GM18498 (cell line): ENCODE results near the gene VWA5B1.

Experiments
- ATAC-seq: cut with Tn5 transposase; IDR thresholded peaks from one replicate; pipeline ENCODE4 v1.9.1; 2021; ENCODE audit warnings: mild to moderate bottlenecking, moderate library complexity; ENCODE audit not compliant: unreplicated experiment

VWA5B1 gene

DNA sequence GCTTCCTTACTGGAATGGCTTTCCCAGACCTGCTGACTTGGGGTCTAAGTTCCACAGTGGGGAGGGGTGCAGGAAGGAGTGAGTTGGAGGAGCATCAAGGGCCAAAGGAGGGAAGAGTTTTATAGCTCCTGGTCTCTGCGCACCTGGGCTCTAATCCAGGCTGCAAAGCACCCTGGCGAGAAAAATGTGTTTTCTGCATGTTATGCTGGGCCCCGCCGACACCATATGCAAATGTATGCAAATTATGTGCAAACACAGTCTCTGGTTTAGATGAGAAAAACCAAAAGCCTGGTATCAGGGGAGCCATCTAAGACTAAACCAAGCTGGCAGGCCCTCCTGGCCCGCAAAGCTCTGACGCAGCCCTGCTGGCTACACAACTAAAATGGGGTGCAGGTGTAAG is 95.0 kb downstream of the VWA5B1 start:
- no peak for ATAC-seq

DNA sequence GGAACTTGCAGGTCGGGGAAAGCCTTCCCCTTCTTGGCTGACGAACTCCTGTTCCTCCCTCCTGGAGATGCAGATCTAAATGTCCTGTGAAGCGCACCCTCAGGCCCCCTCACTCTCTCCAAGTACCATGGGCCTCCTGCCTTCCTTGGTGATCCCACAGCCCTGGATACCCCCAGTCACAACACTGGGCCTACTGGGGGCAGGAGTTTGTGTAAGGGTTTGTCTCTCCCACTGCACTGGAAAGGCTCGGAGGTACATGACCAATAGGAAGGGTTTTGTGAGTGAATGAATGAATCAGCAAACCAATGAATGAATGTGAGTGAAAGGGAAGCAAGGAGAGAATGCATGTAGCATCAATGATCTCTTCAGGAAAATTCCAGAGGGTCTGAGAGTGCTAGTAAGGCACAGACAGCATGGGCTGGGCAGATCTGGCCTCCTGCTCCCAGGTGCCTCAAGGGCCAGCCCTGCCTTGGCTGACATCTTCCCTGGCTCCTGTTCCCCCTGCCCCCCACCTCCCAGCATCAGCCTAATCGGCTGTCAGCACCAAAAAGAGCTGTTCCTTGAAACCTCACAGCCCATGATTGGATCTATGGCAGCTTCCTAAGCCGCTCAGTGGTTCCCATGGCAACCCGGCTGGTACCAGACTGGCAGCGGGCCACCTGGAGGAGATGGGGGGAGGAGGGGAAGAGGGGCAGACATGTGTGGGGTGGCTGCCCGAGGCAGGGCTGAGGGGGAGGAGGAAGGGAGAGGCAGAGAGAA is 95.8 kb downstream of the VWA5B1 start:
- no peak for ATAC-seq

DNA sequence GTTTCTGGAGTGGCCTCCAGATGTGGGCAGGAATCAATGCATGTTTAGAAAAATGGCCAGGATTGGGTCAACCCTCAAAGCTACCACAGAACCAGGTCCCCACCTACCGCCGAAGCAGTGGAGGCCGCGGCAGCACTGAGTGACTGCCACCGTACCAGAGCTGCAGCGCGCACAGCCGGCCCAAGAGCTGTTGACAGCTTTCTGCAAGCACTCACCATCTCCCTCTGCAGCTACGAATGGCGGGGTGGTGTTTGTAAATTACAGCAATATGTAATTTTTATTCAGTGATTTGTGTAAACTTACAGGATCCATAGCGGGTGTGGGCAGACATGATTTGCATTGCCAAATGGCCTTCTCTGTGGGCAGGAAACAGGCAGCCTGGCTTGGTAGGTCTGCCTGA is 98.9 kb downstream of the VWA5B1 start:
- no peak for ATAC-seq

DNA sequence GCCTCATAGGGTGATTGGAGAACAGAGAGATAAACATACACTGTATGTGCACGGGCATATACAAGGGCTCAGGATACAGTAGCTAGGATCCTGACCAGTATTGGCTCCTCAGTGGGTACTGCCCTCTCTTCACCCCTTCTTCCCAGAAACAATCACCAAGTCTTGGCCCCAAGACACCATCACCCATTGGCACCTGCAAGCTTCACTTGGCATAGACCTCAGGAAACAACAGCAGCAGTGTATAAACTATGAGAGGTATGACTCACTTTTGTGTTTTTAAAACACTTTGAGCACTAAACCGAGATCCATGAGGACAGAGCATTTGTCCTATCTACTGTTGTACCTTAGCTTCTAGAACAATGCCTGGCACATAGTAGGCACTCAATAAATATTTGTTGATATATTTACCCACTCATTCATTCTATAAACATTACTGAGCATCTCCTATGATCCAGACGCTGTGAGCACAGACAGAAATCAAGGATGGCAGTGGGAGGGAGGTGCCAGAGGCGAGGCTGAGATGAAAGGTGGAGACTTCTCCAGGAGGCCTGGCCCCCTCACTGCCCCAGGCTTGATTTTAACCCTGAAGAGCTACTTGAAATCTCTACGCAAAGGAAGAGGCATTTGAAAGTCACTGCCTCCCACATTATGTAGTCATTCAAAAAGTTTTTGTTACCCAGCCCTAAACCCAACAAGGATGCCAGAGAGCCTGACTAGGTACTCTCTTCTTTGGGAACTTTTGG is 100.1 kb downstream of the VWA5B1 start:
- ATAC-seq, result no peak

DNA sequence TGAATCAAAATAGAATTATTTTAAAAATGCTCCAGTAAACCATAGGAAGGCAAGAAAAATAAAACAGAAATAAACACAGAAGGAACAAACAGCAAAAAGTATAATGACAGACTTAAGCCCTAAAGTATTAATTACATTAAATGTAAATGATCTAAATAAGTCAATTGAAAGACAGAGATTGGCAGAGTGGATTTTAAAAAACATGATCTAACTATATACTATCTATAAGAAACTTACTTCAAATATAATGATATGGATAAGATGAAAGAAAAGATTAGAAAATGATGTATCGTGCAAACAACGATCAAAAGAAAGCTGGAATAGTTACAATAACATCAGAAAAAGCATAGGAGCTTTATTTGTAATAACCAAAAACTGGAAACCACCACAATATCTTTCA is 104.6 kb downstream of the VWA5B1 start:
- no peak for ATAC-seq

DNA sequence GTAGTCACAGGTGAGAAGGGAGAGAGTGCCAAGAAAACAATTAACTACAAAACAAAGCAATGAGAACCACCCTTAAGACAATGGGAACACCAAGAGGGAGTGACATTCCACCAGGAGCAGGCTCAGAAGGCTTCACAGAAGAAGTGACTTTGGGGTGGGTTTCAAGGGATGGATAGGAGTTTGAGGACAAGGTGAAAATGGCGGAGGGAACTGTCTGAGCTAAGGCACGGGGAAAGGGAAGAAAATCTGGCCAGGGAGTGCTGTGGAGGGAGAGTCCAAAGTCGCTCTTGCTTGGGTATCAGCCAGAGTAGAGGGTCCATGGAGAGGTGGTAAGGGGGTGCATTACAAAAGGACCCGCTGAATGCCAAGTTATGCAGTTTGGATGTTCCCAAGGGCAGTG is 108.1 kb downstream of the VWA5B1 start:
- ATAC-seq, result no peak

DNA sequence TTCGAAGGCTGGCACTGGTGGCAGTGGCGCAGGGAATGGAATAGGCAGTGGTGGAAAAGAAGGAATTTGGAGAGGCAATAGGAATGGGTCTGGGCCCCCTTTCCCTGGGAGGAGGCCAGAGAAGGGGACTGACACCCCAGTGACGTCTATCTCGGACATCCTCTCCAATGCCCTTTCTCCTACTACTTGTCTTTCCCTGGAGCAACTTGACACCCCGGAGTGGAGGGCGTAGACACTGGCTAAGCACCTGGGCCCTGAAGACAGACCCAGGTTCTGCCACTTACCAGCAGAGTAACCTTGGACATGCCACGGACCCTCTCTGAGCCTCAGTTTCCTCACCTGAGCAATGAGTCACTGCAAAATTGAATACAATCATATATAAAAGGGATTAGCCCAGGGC is 108.5 kb downstream of the VWA5B1 start:
- no peak for ATAC-seq

DNA sequence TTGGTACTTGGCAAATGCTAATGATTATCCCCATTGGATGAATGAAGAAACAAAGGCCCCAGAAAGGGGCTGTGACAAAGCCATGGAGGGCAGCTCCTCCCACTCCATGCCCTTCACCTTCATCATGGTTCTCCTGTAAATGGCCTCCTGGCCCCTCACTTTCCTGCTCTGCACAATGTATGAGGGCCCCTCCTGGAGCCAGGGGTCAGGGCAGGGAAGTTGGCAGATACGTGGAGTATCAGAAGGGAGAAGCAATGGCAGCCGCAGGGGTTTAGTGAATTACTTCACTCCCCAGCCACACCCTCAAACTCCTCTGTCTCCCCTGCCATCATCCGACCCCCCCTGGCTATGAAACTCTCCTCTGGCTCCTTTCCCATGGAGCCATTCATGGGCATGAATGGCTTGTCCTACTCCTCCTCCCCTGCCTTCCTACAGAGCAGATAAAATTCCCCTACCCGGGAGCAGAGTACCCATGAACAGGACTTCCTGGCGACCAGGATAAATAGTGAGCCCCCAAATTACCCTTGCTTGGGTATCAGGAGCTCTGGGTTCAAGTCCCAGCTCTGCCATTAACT is 109.0 kb downstream of the VWA5B1 start:
- no peak for ATAC-seq

DNA sequence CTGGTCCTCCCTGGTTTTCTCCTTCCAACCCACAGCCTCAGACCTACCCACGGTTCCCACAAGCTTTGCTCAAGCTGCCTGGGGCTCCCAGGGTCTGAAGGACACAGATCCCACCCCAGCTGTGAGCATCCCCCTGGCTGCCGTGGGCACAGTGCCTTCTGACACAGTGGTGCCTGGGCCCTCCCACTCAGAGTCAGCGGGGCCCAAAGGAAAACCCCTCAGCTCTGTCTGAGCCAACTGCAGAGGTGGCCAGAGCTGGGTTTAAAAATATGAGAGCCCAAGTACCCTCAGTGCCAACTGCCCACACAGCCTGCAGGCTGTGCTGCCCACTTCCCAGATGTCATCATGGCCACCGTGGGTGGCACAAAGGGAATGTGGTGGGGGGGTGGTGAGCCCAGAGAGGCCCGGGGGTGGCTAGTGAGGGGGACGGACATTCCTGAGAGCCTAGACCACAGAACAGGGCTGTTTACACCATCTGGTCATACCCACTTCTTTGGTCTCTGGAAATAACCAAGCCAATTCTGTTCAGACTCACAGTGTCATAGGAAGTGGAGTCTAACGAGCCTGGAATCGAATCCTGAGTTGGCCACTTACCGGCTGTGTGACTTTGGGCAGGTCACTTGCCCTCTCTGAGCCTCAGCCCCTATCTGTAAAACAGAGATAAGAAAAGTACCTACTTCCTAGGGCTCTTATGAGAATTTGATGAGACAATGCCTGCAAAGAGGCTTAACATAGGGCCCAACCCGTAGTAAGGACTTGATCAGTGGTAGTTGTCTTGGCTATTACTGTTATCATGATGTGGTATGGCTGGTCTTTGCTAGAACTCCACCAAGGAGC is 109.9 kb downstream of the VWA5B1 start:
- no peak for ATAC-seq

DNA sequence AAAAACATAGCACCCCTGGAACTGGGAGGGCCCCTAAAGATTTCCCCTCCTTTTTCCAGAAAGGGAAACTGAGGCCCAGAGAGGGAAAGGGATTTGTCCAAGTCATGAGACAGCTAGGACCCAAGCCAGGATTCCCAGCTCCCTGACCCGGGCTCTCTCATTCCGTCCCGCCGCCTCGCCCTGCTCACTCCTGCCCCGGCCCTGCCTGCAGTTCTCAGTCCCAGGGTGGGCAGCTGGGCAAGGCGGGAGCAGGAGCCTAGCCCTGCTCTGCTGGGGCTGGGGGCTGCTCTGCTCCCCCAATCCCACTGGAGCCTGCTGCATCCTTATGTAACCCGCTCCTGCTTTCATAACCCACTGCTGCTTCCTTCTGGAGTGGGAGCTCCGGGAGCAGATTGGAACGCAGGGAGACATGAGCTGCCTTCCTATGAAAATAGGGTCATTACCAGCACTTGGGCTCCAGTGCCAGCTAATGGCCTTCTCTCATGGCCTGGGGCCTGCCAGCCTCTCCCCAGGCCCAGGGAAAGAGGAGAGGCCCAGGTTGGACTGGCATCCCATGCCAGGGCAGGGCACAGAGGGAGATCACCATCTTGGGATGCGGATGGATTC is 110.8 kb downstream of the VWA5B1 start:
- no peak for ATAC-seq

DNA sequence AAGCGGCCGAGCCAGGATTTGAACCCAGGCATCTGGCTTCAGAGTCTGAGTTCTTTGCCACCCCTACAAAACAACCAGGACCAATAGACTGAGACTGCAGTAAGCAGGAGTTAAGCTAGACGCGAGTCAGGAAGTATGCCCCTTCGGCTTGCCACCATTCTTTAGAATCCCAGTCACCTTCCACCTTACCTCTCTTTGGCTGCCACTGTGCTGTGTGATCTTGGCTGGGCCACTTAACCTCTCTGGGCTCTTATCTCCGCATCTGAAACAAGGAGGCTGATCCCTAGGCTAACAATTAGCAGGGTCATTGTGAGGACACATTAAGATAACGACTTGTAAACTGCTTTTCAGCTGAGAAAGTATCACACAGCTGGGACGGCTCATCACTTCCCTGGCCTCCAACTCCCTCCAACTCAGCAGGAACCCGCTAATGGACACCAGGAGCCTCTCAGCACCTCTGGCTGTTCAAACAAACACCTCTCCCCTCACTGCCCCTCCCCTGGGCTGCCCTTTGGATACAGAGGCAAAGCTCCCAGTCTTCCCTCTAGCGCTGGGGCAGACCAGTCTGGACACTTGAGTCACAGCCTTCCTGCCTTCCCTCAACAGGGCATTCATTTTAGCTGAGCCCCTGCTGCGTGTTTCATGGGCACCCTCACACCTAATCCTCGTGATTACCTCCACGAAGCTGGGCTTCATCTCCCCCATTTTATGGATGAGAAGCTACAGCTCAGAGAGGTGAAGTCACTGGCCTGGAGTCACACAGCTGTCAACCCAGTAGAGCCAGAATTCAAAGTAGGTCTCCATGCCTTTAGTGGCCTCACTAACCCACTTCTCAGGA is 112.1 kb downstream of the VWA5B1 start:
- ATAC-seq, result no peak

DNA sequence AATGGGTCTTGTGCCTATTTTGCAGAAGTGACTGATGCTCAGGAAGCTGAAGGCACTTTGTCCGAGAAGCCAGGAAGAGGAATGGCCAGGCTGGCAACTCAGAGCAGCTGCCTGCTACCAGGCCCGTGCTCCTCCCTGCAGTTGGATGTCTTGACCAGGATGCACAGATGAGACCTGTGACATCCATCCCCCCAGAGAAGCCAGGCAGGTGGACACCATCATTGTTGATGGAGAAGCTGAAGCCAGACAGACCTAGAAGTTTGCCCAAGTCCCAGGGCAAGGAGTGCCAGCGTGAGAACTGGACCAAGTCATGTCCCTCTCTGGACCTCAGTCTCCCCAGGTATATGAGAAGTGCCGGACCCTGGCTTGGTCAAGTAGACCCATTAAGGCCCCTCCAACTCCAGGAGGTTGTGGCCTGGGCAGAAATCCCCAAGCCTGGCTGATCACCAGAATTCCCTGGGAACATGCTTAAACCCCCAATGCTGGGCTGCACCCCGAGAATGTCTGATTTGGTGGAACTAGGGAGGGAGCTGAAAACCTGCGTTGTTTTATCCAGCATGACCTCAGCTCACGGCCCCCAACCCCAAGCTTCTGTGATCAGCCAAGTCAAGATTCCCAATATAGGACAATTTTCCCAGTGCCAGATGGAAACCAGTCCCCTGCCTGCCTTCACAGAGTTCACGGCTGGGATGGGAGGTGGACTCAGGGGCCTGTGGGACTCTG is 112.9 kb downstream of the VWA5B1 start:
- no peak for ATAC-seq

DNA sequence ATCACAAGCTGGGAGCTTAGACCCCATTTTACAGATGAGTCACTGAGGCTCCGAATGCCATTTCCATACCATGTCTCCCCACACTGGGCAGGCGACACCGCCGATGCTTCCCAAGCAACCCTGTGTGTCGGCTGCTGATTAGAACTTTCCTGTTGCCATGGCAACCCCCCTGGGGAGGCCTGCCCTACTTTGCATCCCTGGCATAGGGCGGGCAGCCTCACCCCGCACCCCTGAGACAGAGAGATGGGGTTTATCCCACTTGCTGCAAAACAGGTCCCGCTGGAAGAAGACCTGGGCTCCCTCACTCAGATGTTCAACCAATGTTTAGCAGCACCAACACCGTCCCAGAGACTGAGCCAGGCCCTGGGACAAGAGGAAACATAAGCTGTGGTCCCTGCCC is 113.8 kb downstream of the VWA5B1 start:
- no peak for ATAC-seq
